CD4-positive, alpha-beta T cell treated with Interleukin-21 for 1 hour (primary cell): ENCODE measurements around the gene RIPOR3.
"Not testable (repeated sequence)": the region's sequence is repeated elsewhere in the genome, so short reads cannot be mapped to it uniquely, and the experiment has no call there.

Experiments used
- DNase-seq: peaks from one replicate; pipeline ENCODE4 v3.0.0-alpha.2; 2020

RIPOR3 gene

DNA sequence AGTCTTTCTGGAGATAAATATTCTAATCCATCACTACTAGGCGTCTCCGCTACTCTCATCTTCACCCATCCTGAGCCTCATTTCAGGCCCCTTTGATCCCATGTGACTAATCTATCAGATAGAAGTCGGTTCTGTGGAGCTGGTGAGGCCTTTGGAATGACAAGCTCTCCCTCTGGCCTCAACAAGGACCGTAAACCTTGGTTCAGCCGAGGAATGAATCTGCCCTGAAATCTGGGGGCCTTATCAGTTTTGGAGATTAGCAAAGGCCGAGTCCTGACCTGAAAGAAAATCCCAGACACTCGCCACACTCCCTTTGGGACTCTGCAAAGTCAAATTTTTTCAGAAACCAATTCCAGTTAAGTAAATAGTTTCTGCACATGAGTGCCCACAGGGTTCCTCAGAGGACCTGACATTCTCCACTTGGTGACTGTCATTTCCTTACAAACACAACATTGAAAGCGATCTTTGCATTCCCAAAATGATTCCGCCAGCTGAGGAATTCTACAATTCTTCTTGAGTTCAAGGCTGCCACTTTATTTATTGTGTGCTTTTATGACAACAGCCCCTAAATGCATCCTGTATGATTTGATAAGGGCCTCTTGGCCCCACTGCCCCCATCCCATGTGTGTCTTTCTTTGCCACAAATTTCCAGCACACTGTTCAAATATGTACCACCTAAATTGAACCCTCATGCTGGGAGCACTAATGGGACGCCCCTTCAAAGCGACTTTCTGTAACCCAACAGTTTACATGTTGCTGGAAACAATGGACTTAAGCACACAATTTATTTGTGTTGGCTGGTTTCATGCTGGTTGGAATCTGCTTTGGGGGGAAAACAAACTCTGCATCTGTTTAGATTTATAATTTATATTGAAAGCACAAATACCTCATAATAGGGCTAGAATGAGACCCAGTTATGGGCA is 10.0 kb upstream of the RIPOR3 start:
- no peak for DNase-seq

DNA sequence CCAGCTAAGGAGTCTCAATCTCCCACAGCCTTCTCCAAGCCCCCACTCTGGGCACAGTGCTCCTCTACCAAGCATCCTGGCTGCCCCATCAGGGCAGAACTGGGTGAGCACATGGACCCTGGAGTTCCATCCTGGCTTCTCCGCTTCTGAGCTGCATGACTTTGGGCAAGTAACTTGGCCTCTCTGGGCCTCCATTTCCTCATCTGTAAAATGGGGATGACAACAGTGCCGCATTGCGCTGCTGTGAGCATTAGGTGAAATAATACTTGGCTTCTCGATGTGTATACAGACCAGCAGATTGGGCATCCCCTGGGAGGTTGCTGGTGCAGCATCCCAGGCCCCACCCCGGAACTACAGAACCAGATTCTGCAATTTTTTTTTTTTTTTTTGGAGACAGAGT is 8.3 kb upstream of the RIPOR3 start:
- no peak for DNase-seq

DNA sequence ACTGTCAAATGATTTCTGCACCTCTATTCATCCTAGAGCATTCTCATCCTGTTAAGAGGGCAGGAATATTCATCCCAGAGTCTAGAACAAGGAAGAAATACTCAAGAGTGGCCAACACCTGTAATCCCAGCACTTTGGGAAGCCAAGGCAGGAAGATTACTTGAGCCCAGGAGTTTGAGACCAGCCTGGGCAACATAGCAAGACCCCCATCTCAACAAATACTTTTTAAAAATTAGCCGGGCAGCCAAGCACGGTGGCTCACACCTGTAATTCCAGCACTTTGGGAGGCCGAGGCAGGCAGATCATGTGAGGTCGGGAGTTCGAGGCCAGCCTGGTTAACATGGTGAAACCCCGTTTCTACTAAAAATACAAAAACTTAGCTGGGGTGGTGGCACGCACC is 6.9 kb upstream of the RIPOR3 start:
- DNase-seq = not testable (repeated sequence)

DNA sequence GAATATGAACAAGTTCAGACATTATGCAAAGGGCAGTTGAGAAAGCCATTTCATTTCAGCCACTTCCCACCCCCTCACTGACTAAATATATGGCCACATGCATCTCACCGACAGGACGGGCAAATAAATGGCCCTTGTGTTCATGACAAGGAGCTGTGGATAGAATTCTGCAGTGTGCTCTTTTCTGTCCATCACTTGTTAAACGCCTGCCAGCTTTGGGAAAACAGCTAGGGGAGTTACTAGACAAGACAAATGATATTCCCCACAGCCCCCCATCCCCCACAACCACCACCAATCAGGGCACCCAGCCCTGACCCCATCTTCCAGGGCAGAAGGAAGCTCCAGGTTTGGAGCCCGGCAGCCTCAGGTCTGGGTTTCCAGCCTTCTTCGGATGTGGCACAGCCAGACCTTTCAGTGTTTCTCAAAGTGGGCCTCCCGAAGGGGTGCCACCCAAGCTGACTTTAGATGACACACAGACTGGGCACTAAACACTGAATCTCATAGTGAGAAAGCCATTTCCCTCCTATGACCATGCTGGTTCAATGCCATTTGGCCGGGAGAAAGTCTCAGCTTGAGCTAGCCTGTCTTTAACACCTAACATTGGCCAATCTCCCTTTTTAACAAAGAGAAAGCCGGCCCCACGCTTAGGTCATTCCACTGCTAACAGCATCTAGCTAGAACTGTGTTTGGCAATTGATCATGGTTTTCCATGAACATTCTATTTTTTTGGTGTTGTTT is 4.0 kb upstream of the RIPOR3 start:
- DNase-seq = no peak

DNA sequence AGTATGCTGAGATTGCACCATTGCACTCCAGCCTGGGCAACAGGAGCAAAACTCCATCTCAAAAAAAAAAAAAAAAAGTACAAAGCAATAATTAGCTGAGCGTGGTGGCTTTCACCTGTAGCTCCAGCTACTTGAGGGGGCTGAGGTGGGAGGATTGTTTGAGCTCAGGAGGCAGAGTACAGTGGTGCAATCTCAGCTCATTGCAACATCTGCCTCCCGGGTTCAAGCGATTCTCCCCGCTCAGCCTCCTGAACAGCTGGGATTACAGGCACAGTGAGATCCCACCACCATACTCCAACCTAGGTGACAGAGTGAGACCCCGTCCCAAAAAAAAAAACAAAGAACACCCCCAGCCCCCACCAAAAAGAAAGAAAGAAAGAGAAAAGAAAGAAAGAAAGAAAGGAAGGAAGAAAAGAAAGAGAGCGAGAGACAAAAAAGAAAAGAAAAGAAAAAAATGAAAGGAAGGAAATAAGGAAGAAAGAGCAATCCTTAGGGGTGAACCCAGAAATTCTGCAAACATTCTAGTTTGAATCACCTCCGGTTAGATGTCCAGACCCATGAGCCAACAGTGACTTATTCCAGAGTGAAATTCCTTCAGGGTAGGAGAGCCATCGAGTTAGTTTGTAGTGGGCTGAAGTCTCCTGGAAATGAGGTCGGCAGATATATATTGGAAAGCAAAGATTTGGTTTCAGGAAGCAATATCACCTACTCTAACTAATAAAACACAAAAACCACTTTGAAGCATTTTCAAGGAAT is 3.2 kb upstream of the RIPOR3 start:
- DNase-seq = no peak

DNA sequence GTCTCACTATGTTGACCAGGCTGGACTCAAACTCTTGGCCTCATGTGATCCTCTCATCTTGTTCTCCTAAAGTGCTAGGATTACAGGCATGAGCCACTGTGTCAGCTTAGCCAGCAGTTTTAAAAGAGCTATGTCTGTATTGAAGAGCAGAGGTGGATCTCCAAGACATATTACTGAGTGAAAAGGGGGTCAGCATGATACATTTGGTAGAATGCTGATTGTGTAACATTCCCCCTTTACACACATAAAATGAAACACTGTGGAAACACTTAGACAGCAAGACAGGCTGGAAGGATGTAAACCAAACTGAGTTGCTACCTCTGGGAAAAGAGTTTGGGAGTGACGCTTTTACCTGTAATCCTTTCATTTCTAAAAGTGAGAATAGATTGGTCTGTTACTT is 1.7 kb upstream of the RIPOR3 start:
- DNase-seq = no peak

DNA sequence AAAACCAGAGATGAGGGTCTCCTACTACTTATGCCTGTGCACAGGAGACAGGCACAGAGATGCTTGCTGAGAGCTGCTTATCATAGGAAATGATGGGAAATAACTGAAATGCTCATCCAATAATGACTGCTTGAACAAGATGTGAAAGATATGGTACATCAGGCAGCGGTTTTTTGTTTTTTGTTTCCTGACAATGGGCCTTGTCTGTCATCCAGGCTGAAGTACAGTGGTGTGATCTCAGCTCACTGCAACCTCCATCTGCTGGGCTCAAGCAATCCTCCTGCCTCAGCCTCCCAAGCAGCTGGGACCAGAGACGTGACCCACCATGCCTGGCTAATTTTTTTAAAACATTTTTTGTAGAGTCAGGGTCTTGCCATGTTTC is 1.2 kb upstream of the RIPOR3 start:
- no peak for DNase-seq

DNA sequence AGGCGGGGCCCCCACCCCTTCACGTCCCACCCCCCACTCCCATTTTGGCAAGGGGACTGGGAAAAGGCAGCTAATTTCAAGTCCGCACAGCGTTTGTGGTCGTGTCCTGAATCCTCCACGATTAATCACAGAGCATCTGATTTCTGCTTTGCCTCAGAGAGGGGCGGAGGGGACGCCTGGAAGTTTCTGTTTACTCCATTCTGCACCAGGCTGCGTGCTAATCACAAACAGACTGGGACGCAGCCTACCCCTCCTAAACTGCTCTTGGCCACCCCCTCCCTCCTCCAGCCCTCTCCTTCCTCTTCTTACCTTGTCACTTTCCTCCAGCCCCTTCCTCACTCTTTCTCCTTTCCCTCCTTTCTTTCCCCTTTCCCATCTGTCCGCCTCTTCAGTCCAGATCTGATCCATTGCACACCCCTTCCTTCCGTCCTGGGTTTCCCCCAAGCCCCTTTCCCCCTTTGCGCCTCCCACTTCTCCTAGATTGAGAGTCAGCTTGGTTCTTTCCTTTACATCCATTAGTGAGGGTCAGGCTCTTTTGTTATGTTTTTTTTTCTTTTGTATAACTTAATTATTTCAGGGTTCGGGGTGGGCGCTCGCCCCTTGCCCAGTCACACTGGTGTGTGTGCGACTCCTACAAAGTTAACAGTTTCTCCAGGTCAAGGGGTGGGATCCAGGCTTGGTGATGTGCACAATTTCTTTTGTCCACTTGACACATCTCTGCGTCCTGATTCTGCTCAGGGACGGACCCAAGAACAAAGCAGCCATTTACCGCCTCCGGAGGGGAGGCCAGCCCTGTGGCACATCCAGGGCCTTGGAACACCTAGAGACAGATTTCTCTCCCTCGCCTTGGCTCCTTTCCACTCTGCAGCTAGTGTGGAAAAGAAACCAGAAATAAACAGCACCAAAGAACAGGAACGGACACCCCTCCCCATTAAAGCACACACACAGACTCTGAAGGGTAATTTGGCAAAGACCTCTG is 520 bp upstream of the RIPOR3 start:
- no peak for DNase-seq

DNA sequence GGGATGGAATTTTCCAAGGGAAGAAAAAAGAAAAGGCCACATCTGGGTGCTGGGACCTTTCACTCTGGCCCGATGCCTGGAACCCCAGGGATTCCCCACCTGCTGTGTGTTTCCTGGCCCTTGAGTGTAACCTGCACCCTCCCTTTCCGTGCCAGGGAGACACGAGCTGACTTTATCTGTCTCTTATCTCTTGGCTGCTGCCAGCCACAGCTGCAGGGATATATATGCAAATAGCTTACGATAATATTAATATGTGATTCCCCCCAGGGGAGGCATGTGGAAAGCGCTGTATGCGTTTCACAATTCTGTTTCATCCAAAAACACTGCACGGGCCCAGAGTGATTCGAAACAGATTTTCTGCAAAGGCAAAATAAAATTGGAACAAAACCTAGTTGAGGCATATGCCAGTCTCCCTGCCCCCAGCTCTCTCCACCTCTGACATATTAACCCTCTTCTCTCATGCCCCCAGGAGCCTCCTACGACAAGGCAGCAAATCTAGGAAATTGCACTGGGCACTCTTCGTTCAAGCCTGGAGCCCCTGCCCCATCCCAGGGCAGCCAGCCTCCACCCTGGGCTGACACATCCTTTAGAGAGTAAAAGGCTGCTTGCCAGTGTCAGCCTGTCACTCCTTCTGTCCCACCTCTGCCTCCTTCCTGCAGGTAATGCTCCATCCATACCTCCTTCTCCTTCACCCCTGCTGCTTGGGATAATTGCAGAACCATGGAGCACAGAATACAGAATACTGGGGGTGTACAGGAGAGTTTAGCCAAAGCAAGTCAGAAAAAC is 1.3 kb downstream of the RIPOR3 start:
- no peak for DNase-seq

DNA sequence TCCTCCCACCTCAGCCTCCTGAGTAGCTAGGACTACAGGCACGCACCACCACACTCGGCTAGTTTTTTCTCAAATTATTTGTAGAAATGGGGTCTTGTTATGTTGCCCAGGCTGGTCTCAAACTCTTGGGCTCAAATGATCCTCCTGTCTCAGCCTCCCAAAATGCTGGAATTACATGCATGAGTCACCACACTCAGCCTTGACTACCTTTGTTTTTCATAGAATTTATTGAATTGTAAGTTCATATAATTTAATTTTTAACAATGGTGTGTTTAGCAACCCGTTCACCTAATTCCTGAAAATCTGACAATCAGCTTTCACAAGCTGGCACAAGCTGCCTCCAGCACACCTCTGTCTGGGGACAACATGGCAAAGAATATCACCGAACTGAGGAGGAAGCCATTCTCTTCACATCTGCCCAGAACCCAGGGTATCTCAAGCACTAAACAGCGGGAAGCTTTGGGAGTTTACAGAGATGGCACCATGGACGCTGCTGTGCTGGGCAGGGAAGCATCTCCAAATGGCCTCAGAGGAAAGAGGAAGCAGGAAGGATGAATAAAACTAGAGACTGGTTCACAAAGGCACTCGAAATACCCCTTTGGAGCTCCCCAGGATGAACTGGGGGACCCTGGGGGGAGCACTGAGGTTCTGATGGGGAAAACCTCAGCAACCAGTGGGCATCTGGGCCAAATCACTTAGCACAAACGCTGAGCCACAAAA is 2.9 kb downstream of the RIPOR3 start:
- no peak for DNase-seq

DNA sequence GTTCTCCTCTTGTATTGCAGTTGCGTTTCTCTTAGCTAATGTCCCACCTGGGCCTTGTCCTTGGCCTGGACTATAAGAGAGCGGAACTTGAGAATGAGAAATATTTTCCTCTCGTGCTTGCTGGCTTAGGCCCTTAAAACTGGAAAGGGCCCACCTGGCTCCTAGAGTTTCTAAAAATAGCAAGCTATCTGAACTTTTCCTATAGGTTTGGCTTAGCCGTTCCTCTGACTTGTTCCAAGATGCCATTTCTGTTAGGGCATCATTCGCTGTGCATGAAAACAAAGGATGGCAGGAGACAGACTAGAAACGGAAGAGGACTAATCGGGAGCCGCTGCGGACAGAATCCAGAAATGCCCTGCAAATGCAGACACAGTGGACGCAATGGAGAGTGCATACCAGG is 4.5 kb downstream of the RIPOR3 start:
- DNase-seq = no peak

DNA sequence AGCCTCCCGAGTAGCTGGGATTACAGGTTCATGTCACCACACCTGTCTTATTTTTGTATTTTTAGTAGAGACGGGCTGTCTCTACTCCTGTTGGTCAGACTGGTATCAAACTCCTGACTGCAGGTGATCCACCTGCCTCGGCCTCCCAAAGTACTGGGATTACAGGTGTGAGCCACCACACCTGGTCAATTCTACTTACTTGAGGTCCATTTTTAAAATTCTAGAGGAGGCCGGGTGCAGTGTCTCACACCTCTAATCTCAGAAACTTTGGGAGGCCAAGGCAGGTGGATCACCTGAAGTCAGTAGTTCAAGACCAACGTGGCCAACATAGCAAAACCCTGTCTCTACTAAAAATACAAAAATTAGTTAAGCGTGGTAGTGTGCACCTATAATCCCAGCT is 7.8 kb downstream of the RIPOR3 start:
- DNase-seq = no peak

DNA sequence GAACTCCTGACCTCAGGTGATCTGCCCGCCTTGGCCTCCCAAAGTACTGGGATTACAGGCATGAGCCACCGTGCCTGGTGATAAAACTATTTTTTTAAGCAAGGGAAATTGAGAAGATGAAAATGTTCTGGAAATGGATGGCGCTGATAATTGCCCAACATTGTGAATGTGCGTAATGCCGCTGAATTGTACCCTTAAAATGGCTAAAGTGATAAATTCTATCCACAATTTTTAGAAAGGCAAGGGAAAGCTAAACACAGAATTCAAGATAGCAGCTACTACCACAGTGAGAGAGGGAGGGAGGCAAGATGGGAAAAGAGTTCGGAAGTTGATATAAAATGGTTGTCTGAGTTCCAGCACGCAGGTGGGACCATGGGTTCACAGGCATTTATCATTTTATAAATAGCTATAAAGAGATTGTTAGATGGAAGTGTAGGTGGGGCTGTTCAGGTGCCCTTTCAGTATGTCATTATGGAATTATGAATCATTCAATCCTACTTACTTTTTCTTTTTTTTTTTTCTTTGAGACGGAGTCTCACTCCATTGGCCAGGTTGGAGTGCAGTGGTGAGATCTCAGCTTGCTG is 8.3 kb downstream of the RIPOR3 start:
- DNase-seq = no peak

DNA sequence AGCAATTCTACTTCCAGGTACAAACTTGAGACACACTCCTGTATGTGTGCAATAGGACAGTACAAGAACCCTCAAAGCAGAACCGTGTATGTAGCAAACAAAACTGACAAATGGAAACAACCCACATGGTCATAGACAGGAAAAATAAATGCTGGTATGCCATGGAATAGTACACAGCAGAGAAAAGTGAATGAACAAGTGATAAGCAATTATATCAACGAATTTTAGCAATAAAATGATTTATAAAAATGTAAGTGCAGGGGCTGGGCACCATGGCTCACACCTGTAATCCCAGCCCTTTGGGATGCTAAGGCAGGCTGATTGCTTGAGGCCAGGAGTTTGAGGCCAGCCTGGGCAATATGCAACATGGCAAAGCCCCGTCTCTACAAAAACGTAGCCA is 9.3 kb downstream of the RIPOR3 start:
- no peak for DNase-seq

DNA sequence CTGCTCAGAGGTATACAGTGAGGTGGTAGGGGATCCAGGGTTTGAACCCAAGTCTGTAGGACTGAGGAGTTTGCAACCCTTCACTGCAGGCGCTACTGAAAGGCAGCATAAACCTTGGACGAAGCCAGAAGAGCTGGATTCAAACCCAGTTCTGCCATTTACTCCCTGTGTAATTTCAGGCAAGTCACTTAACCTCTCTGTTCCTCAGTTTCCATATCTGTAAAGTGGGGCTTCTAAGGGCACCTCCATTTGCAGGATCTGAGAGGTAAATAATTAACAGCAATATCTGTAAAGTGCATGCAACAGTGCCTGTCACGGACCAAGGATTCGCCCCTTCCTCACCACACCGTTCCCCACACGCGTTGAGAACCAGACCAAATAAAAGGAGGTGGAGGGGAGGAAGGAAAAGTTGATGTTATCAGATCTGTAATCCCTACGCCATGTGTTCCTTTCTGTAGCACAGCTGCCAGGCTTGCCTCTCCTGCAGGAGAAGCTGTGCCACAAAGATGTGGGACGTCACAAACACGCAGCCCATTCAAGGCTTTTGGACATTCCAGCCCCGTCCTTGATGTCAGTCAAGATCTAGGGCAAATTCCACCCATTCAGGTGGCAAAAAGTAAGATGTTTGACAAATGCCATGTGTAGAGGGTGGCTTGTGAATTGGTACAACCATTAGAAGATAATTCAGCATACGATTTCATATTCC is 9.8 kb downstream of the RIPOR3 start:
- DNase-seq = no peak

DNA sequence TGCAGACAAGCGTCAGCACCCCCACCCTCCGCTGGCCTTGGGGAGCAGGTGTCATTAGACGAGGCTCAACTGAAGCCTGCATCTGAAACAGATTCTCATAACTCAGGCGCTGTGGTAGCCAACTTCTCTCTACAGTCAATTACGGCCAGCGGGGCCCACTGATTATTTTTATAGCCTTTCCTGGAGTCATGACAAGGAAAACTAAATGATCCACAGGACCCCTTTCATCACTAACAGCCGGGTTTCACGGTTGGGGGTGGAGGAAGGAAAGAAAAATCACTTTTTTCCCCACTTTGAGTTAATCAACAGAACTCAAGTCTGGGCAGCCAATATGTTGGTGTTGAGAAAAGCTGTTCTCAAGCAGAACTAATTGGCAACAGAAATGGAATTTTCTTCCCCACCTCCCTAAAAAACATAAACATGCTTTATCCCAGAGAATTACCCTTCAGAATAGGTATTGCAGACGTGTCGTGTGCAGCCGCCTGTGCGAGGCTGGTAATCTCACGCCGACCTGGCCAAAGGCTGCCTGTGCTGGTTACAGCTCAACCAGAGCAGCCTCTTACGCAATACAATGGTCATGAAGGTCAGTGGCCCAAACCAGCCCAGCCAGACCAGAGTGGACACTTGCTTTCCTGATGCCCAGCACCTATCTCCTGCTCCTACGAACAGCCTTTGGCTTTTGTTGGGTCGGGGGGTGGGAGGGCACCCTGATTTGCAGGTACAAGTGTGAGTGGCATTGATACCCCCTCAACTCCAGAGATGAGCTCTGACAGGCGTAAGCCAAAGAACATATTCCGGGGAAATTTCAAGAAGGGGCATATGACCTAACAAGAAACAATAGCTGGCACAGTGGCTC is 11.0 kb downstream of the RIPOR3 start:
- no peak for DNase-seq

DNA sequence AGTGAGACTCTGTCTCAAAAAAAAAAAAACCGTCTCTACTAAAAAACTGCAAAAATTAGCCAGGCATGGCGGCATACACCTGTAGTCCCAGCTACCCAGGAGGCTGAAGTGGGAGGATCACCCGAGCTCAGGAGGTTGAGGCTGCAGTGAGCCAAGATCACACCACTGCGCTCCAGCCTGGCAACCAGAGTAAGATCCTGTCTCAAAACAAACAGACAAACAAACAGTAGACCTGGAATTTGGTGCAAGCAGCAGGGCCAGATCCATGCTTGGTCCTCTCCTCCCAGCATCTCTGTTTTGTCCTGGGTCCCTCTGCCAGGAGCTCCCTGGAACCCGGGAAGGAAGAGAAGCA is 11.6 kb downstream of the RIPOR3 start:
- DNase-seq = no peak

DNA sequence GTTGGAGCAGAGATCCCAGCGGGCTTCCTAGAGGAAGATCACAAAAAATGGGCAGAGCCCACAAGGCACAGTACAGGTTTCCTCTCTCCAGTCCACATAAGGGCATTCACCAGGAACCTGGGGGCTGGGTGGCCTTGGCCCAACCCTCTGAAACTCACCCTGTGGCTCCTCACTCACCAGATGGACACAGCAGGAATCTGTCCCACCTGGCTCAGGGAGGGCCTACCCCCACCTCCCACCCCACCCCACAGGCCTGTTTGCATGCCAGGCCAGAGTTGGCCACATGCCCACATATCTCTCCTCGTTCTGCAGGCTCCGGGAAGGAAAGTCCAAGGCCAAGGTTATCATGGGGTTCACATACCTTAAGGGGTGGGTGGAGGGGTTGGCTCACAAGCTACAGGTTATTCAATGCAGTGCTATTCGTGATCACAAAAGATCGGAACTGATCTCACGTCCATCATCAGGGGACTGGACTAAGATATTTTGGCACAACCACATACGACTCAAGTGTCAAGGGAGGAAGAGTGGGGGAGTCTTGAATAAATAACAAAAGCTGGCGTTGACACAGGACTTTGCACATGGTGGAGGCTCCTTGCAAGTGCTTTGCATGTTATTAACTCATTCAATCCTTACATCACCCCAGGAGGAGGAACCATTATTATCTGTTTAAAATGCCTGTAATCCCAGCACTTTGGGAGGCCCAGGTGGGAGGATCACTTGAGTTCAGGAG is 13.0 kb downstream of the RIPOR3 start:
- no peak for DNase-seq
